Lung (tissue), 12 donors: Measurements from ENCODE around the gene LRP3. TPM values are rescaled to one million over a fixed set of nuclear protein-coding genes. Genes with fewer than 3 reads are reported as not detected.

Source experiments
- ATAC-seq: fragments of 200-7000 bp; cut with Tn5 transposase; one replicate; pipeline ENCODE4 v1.9.1; 2020; ENCODE audit warnings: moderate number of reproducible peaks; ENCODE audit not compliant: insufficient read depth, low FRiP score
- DNase-seq, 3 donors: peaks; one replicate each; pipeline ENCODE4 v3.0.0-alpha.2; 2013 to 2017
- H3K27ac ChIP-seq, 2 donors: one replicate each; pipeline ENCODE4 v1.5.1; 2013; ENCODE audit warnings: mild to moderate bottlenecking in 2 of 2, moderate library complexity in 2 of 2, control low read depth in 1 of 2, inconsistent platforms in 1 of 2, low read depth in 1 of 2, low read length in 1 of 2
- H3K27me3 ChIP-seq, 3 donors: one replicate each; pipeline ENCODE4 v1.5.1; 2013; ENCODE audit warnings: low read length in 2 of 3; ENCODE audit not compliant: control insufficient read depth in 3 of 3, insufficient read depth in 3 of 3
- H3K36me3 ChIP-seq, 4 donors: one replicate each; pipeline ENCODE4 v1.5.1; 2013; ENCODE audit warnings: low read length in 4 of 4, mild to moderate bottlenecking in 1 of 4, moderate library complexity in 1 of 4; ENCODE audit not compliant: control insufficient read depth in 4 of 4, insufficient read depth in 4 of 4
- H3K4me1 ChIP-seq, 5 donors: one replicate each; pipeline ENCODE4 v1.5.1; 2013; ENCODE audit warnings: low read length in 5 of 5, mild to moderate bottlenecking in 2 of 5, moderate library complexity in 1 of 5; ENCODE audit not compliant: control insufficient read depth in 5 of 5, insufficient read depth in 5 of 5
- H3K4me3 ChIP-seq: one replicate; pipeline ENCODE4 v1.5.1; 2013; ENCODE audit warnings: mild to moderate bottlenecking, control low read depth, moderate library complexity
- H3K9ac ChIP-seq, 2 donors: one replicate each; pipeline ENCODE4 v1.5.1; 2013; ENCODE audit warnings: low read length in 2 of 2, control low read depth in 1 of 2; ENCODE audit not compliant: insufficient read depth in 1 of 2
- H3K9me3 ChIP-seq, 4 donors: one replicate each; pipeline ENCODE4 v1.5.1; 2013; ENCODE audit warnings: low read length in 3 of 4, mild to moderate bottlenecking in 1 of 4, moderate library complexity in 1 of 4; ENCODE audit not compliant: control insufficient read depth in 4 of 4, insufficient read depth in 3 of 4
- CTCF ChIP-seq: IDR thresholded peaks from 2 replicates; pipeline ENCODE4 v1.5.1; 2012; ENCODE audit warnings: mild to moderate bottlenecking; ENCODE audit errors: control extremely low read depth, extremely low read depth
- WGBS, 2 donors: extraction: QIAGEN DNeasy Blood & Tissue Kit; methylation state at CpG; one replicate each; pipeline ENCODE4 v1.1.7; 2013; 5-methylcytosine and 5-hydroxymethylcytosine counted together
- polyA plus RNA-seq, 2 donors: library from polyadenylated mRNA; stranded (reverse); fragments of 200-250 nt; gene quantifications; one replicate each; pipeline ENCODE4 v1.2.1, GENCODE V29; 2013
- total RNA-seq, 2 donors: library from RNA; depleted of rRNA in 1 of 2; stranded (reverse); fragments of >200 nt in 1 of 2; gene quantifications; one replicate each; pipeline ENCODE4 v1.2.1, GENCODE V29; 2014 to 2021
- donor health status: control.
- donor health status: control.
- donor health status: Bipolar disorder and iron deficiency.
- donor health status: healthy.
- donor health status: DM: yes; HTN: yes; CAD: no.

Gene LRP3
- total and polyA plus RNA-seq, 4 donors, result 10.6 to 18.2 (median 14.6) TPM

- H3K36me3 ChIP-seq, result no peaks in the 10 kb centered on the region
- H3K9ac ChIP-seq, result no peak overlapping the region
- peaks cover 0 to 19% (median 5%) of the 10 kb centered on the region in 4 donors for H3K9me3 ChIP-seq
- 82 to 92% methylated on average over 5 of the region's 5 CpGs for WGBS, 2 donors
- TF ChIP-seq CTCF, result no peak
- peaks cover 0 to 16% (median 16%) of the 10 kb centered on the region in 3 donors for H3K27me3 ChIP-seq
- no peak overlapping the region for H3K27ac ChIP-seq
- no peak overlapping the region for H3K4me3 ChIP-seq
- DNase-seq (no peak), ATAC-seq (no peak)
- H3K4me1 ChIP-seq, result peaks cover 0 to 11% (median 6%) of the 10 kb centered on the region in 5 donors
Observed at GRCh38 chr19:33229962-33230361, 35.8 kb downstream of the LRP3 start.

- Histone ChIP-seq H3K27ac (no peak overlapping the region), H3K9me3 (peaks cover 0 to 15% (median 5%) of the 10 kb centered on the region in 4 donors), H3K27me3 (peaks cover 0 to 9% (median 5%) of the 10 kb centered on the region in 3 donors), H3K36me3 (no peaks in the 10 kb centered on the region), H3K4me3 (no peak overlapping the region), H3K9ac (no peak overlapping the region), H3K4me1 (peaks cover 0 to 8% (median 2%) of the 10 kb centered on the region in 5 donors)
- peak in 2 of 3 donors; percentile 76 to 91 for DNase-seq
- no peak for ATAC-seq
- TF ChIP-seq CTCF, result no peak
- WGBS, 2 donors, result 39 to 72% methylated on average over 5 of the region's 5 CpGs
Observed at GRCh38 chr19:33231511-33231910, 37.4 kb downstream of the LRP3 start.

- DNase-seq (no peak), ATAC-seq (no peak)
- no peak overlapping the region for H3K4me3 ChIP-seq
- H3K9me3 ChIP-seq, result peaks cover 0 to 10% (median 4%) of the 10 kb centered on the region in 4 donors
- WGBS, 2 donors, result 68% methylated on average over 12 of the region's 12 CpGs
- TF ChIP-seq CTCF, result no peak
- peaks cover 0 to 5% (median 0%) of the 10 kb centered on the region in 3 donors for H3K27me3 ChIP-seq
- H3K27ac ChIP-seq, result no peak overlapping the region
- H3K9ac ChIP-seq, result no peak overlapping the region
- peaks cover 0 to 8% (median 0%) of the 10 kb centered on the region in 5 donors for H3K4me1 ChIP-seq
- H3K36me3 ChIP-seq, result no peaks in the 10 kb centered on the region
Observed at GRCh38 chr19:33232656-33233055, 38.5 kb downstream of the LRP3 start.
